Stimulated activated naive CD8-positive, alpha-beta T cell treated with anti-CD3 and anti-CD28 coated beads, Interleukin-15, Interleukin-2, amounts not matched to agents 100 ng/mL and 50 ng/mL, for 24 hours (primary cell): ENCODE results near the gene CCR9.

Experiments used
- H3K27ac Mint-ChIP-seq: one replicate; pipeline ENCODE4 v1.8.0; 2021; ENCODE audit warnings: mild to moderate bottlenecking, mixed read lengths
- H3K27me3 Mint-ChIP-seq: one replicate; pipeline ENCODE4 v1.8.0; 2021; ENCODE audit warnings: mixed read lengths
- H3K36me3 Mint-ChIP-seq: one replicate; pipeline ENCODE4 v1.8.0; 2021; ENCODE audit warnings: low read depth, mixed read lengths
- H3K4me1 Mint-ChIP-seq: one replicate; pipeline ENCODE4 v1.8.0; 2021; ENCODE audit warnings: low read depth, mixed read lengths
- H3K4me3 Mint-ChIP-seq: one replicate; pipeline ENCODE4 v1.8.0; 2021; ENCODE audit warnings: mild to moderate bottlenecking, mixed read lengths
- H3K9me3 Mint-ChIP-seq: one replicate; pipeline ENCODE4 v1.8.0; 2021; ENCODE audit warnings: mixed read lengths

CCR9 gene

GRCh38 chr3:45944830-45945620 is 58.7 kb downstream of the CCR9 start:
- H3K27me3 Mint-ChIP-seq: no peaks in the 10 kb centered on the region
- peaks cover 77% of the 10 kb centered on the region for H3K4me1 Mint-ChIP-seq
- no peak overlapping the region for H3K4me3 Mint-ChIP-seq
- no peaks in the 10 kb centered on the region for H3K9me3 Mint-ChIP-seq
- H3K36me3 Mint-ChIP-seq: peaks cover 55% of the 10 kb centered on the region
- H3K27ac Mint-ChIP-seq: no peak overlapping the region

- Mint-ChIP-seq H3K4me3 (peak overlapping the region; percentile 36), H3K9me3 (no peaks in the 10 kb centered on the region)
These were observed 60.0 kb downstream of the CCR9 start for GRCh38 chr3:45946307-45946706.

GRCh38 chr3:45946875-45947274 is 60.5 kb downstream of the CCR9 start:
- Mint-ChIP-seq H3K4me3 (peak overlapping the region; percentile 36), H3K4me1 (peaks cover 90% of the 10 kb centered on the region), H3K9me3 (no peaks in the 10 kb centered on the region), H3K27ac (peak overlapping the region; percentile 75), H3K27me3 (no peaks in the 10 kb centered on the region), H3K36me3 (peaks cover 60% of the 10 kb centered on the region)

More at GRCh38 chr3:45946307-45946706, 60.0 kb downstream of the CCR9 start:
- Mint-ChIP-seq H3K4me1 (peaks cover 85% of the 10 kb centered on the region), H3K27me3 (no peaks in the 10 kb centered on the region), H3K27ac (peak overlapping the region; percentile 75), H3K36me3 (peaks cover 56% of the 10 kb centered on the region)

GRCh38 chr3:45947361-45947760 is 61.0 kb downstream of the CCR9 start:
- Mint-ChIP-seq H3K4me1 (peaks cover 90% of the 10 kb centered on the region), H3K36me3 (peaks cover 65% of the 10 kb centered on the region), H3K9me3 (no peaks in the 10 kb centered on the region), H3K4me3 (no peak overlapping the region), H3K27ac (no peak overlapping the region), H3K27me3 (no peaks in the 10 kb centered on the region)

GRCh38 chr3:45948311-45948781 is 62.0 kb downstream of the CCR9 start:
- Mint-ChIP-seq H3K36me3 (peaks cover 74% of the 10 kb centered on the region), H3K4me1 (peaks cover 82% of the 10 kb centered on the region), H3K27ac (peak overlapping the region; percentile 11), H3K27me3 (no peaks in the 10 kb centered on the region), H3K9me3 (no peaks in the 10 kb centered on the region), H3K4me3 (no peak overlapping the region)

GRCh38 chr3:45948881-45949280 is 62.5 kb downstream of the CCR9 start:
- Mint-ChIP-seq H3K36me3 (peaks cover 80% of the 10 kb centered on the region), H3K9me3 (no peaks in the 10 kb centered on the region), H3K27me3 (no peaks in the 10 kb centered on the region), H3K27ac (no peak overlapping the region), H3K4me1 (peaks cover 82% of the 10 kb centered on the region), H3K4me3 (no peak overlapping the region)

DNA sequence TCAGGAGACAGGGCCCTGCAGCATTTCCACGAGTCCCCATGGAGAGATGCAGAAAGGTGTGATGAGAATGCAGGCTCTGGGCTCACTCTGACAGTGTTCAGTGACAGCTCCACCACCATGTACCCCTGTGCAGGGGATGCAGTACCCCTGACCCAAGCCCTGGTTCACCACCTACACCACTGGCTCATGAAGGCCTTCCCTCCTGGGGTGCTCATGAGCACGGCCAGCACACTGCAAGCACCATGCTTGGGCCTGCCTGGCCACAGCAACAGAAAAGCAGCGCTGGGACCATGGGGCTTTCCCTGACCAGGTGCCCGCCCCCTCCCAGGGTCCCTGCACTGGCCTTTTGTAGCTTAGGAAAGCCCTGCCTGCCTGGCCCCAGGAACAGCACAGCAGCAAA is 63.1 kb downstream of the CCR9 start:
- no peak overlapping the region for H3K27ac Mint-ChIP-seq
- no peaks in the 10 kb centered on the region for H3K9me3 Mint-ChIP-seq
- H3K4me1 Mint-ChIP-seq: peaks cover 79% of the 10 kb centered on the region
- H3K36me3 Mint-ChIP-seq: peaks cover 85% of the 10 kb centered on the region
- H3K4me3 Mint-ChIP-seq: no peak overlapping the region
- no peaks in the 10 kb centered on the region for H3K27me3 Mint-ChIP-seq

DNA sequence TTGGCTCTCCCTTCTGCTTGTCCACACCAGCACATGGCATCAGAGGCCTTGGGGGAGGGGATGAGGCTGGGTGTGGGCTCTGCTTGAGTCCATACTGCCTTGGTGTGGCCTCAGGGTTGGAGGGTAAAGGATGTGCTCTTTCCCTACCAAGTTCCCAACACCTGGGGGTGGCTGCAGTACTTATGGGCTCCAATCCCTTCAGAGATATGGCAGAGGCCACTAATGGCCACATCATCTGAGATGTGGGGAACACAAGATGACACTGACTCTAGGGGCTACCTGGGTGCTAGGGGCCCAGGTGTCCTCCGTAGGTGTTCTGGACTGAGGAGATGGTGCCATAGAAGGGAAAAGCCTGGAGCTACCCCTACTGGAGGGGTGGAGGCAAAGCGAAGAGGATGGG is 63.8 kb downstream of the CCR9 start:
- Mint-ChIP-seq H3K27me3 (no peaks in the 10 kb centered on the region), H3K9me3 (no peaks in the 10 kb centered on the region), H3K4me3 (no peak overlapping the region), H3K36me3 (peaks cover 86% of the 10 kb centered on the region), H3K27ac (no peak overlapping the region), H3K4me1 (peaks cover 74% of the 10 kb centered on the region)

DNA sequence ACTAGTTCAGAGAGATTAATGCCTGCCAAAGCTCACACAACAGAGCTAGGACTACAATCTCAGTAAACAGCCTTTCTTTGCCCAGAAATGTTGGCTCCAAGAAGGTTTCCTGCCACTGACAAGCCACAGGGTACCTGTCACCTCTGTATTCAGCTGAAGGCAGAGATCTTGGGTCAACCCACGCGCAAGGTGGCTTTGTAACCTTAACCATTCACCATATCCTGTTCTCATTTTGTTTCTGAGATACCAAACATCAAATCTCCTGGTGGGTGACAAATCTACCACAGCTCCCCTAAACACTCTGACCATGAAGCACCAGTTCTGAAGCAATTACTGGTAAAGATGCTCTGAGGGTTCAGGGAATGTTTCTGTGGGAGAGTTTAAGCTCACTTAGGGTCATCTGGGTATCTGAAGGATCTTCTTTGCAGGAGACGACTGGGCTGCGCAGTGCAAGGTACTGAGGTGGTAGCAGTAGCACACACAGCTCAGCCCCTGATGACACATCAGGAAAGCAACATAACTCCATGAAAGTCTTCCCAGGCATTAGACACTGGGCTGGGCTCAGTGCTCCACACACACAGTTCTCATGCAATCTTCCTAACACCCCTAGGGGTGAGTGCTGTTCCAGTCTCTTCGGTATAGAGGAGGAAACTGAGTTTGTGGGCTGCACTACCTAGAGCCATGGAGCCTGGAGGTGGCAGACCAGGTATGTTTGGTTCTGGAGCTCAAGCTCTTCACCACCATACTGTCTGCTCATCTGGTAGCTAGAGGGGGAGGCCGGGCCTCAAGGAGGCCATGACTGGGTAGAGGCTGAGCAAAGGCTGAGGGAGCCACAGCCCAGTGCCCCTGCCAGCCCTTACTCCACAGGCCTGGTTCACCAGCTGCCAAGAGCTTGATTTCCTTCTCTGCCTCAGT is 64.6 kb downstream of the CCR9 start:
- Mint-ChIP-seq H3K4me3 (peak overlapping the region; percentile 12), H3K4me1 (peaks cover 80% of the 10 kb centered on the region), H3K36me3 (peaks cover 85% of the 10 kb centered on the region), H3K27me3 (no peaks in the 10 kb centered on the region), H3K9me3 (no peaks in the 10 kb centered on the region), H3K27ac (peak overlapping the region; percentile 22)

GRCh38 chr3:45951946-45952345 is 65.6 kb downstream of the CCR9 start:
- peaks cover 83% of the 10 kb centered on the region for H3K36me3 Mint-ChIP-seq
- peaks cover 71% of the 10 kb centered on the region for H3K4me1 Mint-ChIP-seq
- H3K27me3 Mint-ChIP-seq: no peaks in the 10 kb centered on the region
- H3K27ac Mint-ChIP-seq: no peak overlapping the region
- no peaks in the 10 kb centered on the region for H3K9me3 Mint-ChIP-seq
- no peak overlapping the region for H3K4me3 Mint-ChIP-seq

- Mint-ChIP-seq H3K27ac (no peak overlapping the region), H3K36me3 (peaks cover 83% of the 10 kb centered on the region), H3K4me3 (no peak overlapping the region), H3K9me3 (no peaks in the 10 kb centered on the region), H3K4me1 (peaks cover 68% of the 10 kb centered on the region), H3K27me3 (no peaks in the 10 kb centered on the region)
These were observed 66.1 kb downstream of the CCR9 start for GRCh38 chr3:45952456-45952855.
